HG03135 (cell line): ENCODE data around the gene CLEC1B.
"Not testable (repeated sequence)": the region's sequence is repeated elsewhere in the genome, so short reads cannot be mapped to it uniquely, and the experiment has no call there.

Source experiments
- ATAC-seq: cut with Tn5 transposase; IDR thresholded peaks from one replicate; pipeline ENCODE4 v1.9.1; 2021; ENCODE audit warnings: mild to moderate bottlenecking, moderate library complexity; ENCODE audit not compliant: unreplicated experiment

CLEC1B gene

DNA sequence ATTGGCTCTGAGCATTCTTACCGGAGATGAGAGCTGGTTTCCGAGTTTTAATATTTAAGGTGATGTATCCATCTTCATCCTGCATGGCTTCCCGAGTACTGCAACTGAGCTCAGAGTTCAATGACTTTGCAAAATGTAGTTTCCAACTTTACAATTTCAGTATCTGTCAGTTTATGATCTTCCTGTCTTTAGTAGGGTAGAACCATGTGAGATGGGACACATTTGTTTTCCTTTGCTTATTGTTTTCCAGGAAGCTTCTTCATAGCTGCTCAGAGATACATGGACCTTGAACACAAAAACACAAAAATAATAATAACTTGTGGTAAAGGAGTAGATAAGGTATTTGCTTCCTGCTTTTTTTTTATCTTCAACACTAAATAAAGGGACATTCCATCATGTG lies at the start of gene CLEC1B:
Gene CLEC1B (minus strand): TSS at position 106 of the 400 bp plus-strand sequence. CDS start 21 bp downstream, at position 85.
- no peak for ATAC-seq

DNA sequence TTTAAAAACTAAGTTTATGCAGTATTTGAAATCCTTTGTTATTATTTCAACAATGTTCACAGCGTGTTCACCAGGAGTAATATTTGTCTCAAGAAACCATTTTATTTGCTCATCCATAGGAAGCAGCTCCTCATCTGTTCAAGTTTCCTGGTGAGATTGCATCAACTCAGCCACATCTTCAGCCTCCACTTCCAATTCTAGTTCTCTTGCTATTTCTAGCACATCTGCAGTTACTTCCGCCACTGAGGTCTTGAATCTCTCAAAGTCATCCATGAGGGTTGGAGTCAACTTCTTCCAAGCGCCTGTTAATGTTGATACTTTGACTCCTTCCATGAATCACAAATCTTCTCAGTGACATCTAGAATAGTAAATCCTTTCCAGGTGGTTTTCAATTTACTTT lies 49.6 kb upstream of the CLEC1B start:
- ATAC-seq: no peak

DNA sequence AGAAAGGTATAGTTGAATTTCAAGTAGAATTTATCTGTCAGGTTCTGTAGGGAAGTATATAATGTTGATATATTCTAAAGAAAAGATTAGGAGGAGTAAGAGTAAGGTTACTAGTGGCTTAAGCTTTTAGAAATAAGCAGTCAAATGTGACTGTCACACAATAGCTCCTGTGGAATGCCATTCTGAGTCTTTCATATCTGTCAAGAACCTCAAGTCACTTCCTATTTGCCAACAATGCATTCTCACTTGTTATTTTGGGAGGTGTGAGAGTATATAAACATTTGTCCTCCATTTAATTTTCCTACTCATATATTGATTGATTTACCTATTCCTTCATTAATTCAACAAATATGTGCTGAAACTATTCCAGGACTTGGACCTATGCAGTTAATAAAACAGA lies 43.2 kb upstream of the CLEC1B start:
- no peak for ATAC-seq

- no peak for ATAC-seq
Measured at GRCh38 chr12:10033783-10034545, 35.0 kb upstream of the CLEC1B start.

DNA sequence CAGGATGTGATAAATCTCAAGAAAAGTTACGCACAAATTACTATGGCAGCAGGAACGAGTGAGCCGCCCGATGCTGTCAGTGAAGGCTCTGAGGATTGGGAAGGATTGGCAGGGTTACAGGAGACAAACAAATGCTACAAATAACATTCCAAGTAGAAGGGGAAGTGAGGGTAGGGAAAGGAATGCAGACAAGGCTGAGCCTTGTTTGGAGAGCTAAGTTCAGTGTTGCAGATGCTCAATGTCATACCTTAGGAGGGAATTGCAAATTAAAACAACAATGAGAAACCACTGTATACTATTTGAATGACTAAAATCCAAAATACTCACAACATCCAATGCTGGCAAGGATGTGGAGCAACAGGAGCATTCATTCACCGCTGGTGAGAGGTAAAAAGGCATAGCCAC lies 32.9 kb upstream of the CLEC1B start:
- ATAC-seq: no peak

DNA sequence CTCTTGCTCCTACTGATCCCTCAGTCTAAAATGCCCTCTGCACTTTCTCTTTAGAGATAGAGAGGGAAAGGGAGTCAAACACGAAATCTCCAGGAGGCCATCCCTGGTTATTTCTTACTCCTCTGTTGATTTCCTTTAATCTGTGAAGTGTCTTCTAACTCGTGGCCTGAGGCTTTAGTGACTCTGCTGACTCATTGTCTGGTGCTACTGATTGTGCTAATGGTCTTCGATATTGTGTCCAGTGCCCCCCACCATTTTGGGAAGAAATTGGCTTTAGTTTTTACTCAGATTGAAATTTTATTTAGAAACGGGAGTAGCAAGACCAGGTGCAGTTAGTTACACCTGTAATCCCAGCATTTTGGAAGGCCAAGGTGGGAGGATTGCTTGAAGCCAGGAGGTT lies 32.4 kb upstream of the CLEC1B start:
- ATAC-seq: no peak

- ATAC-seq: no peak
Measured at GRCh38 chr12:10030446-10030845, 31.5 kb upstream of the CLEC1B start, which contains the start of gene CLEC9A. CLEC9A (plus strand) TSS chr12:10030682; CDS start chr12:10052688, 22,006 bp downstream.

DNA sequence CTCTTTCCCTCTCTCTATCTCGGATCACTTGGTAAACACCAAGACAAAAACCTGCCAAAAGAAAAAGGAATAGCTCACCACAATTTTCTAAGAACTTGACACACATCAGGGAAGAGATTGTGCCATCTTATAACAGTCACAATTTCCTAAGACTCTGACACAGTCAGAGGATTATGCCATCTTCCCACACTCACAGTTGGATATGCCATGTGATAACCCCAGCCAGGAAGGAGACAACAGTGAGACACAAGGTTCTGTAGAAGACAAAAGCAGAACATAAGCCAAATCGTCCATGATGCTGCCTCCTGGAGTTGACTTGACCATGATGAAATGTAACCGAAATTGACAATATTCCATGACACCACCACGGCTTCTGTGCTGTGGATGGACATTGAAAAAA lies 28.8 kb upstream of the CLEC1B start:
- ATAC-seq: no peak

DNA sequence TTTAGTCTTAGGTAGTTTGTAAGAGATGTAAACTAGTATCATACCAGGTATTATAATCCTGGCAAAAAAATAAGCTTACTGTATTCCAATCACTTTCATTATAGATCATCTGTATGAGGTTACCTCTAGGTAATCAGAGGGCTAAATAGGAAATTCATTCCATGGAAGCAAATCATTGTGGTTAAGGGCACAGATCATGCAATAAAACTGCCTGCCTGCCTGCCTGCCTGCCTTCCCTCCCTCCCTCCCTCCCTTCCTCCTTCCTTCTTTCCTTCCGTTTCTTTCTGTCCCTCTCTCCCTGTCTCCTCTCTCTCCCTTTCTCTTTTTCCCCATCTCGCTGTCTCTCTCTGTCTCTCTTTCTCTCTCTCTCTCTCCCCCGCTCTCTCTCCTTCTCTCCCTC lies 28.4 kb upstream of the CLEC1B start:
- ATAC-seq: no peak

DNA sequence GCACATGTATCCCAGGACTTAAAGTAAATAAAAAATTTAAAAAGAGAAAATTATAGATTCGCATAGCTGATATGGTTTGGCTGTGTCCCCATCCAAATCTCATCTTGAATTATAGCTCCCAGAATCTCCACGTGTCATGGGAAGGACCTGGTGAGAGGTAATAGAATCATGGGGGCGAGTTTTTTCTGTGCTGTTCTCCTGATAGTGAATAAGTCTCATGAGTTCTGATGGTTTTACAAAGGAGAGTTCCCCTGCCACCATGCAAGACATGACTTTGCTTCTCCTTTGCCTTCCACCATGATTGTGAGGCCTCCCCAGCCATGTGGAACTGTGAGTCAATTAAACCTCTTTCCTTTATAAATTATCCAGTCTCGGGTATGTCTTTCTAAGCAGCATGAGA lies 27.7 kb upstream of the CLEC1B start:
- not testable (repeated sequence) for ATAC-seq

- ATAC-seq: no peak
Measured at GRCh38 chr12:10025236-10025635, 26.3 kb upstream of the CLEC1B start.

GRCh38 chr12:10021342-10021741 lies 22.4 kb upstream of the CLEC1B start:
- no peak for ATAC-seq

GRCh38 chr12:10018386-10018785 lies 19.5 kb upstream of the CLEC1B start:
- no peak for ATAC-seq

DNA sequence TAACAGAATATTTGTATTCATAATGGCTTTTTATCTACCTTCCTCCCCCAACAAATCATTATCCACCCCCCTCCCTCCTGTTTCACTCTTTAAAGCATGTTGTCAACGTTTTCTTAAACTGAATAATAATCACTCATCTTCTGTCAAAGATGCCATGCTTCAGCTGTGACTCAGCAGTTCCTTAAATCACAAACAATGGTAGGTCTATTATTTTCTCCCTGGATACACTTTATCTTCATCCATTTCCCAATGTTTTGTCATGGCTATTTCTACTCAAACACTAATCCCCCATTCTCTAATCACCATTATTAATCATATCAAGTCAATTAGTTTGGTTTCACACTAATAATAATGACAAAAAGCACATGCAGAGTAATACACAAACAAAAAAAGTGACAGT lies 18.0 kb upstream of the CLEC1B start:
- ATAC-seq: no peak

- ATAC-seq: no peak
Measured at GRCh38 chr12:10015450-10015849, 16.5 kb upstream of the CLEC1B start.

DNA sequence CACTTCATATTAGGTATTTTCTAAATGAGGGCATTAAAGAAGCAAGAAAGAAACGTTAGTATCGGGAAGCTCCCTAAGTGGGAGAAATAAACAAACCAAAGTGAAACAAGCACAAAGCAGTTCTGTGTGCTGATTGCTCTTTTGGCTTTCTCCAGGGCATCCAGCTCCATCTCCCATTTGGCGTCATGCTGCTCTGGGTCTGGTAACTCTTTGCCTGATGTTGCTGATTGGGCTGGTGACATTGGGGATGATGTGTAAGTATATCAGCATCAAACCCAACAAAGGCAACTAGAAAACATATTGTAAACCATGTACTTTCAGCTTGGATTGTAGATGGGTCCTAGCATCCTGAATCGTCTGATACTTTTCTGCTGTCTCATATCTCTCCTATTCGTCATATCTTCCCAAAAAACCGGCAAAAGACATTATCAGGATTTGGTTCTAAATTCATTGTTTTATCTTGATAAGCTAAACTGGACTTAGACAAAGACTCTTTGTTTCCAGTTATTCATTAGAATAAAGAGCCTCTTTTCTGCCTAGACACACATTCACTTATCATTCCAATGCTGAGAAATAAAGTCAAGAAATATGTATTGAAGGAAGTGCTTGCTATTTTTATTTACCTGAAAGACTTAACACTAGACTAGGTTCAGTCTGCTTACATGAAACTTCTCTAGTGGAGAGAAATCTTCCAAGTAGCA lies 13.9 kb upstream of the CLEC1B start:
- ATAC-seq: no peak

DNA sequence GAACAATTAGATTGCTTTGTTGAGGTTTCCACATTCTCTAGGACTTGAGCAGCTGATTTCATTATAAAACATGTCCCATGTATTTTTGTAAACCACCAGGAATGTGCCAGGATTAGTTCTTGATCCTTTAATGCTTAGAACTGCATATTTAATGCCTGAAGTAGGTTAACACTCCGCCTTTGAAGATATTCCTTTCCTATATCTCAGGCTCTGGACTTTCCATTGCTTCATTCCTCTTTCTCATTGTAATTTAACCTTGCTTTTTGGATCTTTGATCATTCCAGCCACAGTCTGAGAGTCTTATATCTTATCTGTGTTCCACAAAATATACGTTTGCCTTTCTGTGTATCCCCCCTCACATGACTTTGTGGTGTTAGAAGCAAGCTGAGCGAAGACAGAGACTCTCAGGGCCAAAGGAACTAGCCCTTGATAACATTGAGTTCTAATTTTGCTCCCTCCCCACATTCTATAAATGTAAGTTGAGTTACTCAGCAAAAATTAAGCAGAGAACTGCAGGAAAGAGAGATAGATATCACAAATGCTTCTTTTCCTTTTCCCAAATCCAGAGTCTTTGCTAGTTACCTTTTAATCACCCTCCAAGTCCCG lies 2.4 kb upstream of the CLEC1B start:
- no peak for ATAC-seq

DNA sequence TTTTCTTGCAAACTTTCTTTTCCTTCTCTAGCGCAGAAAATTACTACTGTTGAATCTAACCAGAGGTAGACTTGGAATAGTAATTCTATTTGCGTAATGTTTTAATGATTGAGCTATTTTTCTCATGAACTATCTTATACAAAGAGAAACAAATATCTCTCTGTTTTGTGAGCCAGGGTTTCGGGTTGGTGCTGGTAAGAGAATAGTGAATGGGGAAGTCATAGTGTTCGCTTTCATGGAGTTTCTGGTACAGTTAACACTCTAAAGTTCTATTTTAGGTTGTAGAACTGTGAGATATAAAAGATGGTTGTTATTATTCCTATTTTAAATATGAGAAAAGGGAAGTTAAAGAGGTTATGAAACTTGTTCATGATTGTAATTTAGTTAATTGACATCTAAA lies 6.6 kb downstream of the CLEC1B start:
- no peak for ATAC-seq

DNA sequence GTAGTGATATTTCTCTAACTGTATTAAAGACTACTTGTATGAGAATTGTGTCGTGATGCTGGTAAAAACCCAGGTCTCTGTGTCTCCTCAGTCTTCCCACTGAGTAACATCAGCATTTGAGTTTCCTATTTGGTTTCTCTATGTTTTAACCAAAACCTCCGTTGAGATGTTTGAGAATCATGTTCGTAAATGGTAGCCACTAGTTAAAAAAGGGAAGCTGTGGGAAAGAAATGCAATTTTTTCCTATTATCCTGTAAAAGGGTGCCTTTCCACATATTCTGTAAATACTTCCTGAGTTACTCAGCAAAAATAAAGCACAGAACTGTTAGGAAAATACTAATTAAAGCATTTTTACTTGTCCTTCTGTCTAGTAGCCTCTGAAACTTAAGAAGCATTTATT lies 7.0 kb downstream of the CLEC1B start:
- no peak for ATAC-seq

GRCh38 chr12:9980126-9980525 lies 18.8 kb downstream of the CLEC1B start:
- ATAC-seq: no peak

GRCh38 chr12:9977916-9978315 lies 21.0 kb downstream of the CLEC1B start:
- ATAC-seq: no peak

DNA sequence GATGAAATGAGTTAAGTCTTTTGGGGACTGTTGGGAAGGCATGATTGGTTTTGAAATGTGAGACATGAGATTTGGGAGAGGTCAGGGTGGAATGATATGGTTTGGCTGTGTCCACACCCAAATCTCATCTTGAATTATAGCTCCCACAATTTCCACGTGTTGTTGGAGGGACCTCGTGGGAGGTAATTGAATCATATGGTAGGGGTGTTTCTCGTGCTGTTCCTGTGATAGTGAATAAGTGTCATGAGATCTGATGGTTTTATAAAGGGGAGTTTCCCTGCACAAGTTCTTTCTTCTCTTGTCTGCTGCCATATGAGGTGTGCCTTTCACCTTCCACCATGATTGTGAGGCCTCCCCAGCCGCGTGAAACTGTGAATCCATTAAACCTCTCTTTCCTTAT lies 22.3 kb downstream of the CLEC1B start:
- not testable (repeated sequence) for ATAC-seq
